Glomerular endothelial cell (primary cell): Measurements from ENCODE around the gene HIC1. TPM values are rescaled to one million over a fixed set of nuclear protein-coding genes. Genes with fewer than 3 reads are reported as not detected.
"Not testable (repeated sequence)": the region's sequence is repeated elsewhere in the genome, so short reads cannot be mapped to it uniquely, and the experiment has no call there.

Source experiments
- DNase-seq: peaks from one replicate; pipeline ENCODE4 v3.0.0-alpha.2; 2011; ENCODE audit warnings: low read depth, low spot score; ENCODE audit errors: extremely low read depth
- total RNA-seq: library from RNA; depleted of rRNA; stranded (reverse); fragments of >200 nt; gene quantifications from 2 replicates; pipeline ENCODE4 v1.2.3, GENCODE V29; 2015

Gene HIC1, protein sequence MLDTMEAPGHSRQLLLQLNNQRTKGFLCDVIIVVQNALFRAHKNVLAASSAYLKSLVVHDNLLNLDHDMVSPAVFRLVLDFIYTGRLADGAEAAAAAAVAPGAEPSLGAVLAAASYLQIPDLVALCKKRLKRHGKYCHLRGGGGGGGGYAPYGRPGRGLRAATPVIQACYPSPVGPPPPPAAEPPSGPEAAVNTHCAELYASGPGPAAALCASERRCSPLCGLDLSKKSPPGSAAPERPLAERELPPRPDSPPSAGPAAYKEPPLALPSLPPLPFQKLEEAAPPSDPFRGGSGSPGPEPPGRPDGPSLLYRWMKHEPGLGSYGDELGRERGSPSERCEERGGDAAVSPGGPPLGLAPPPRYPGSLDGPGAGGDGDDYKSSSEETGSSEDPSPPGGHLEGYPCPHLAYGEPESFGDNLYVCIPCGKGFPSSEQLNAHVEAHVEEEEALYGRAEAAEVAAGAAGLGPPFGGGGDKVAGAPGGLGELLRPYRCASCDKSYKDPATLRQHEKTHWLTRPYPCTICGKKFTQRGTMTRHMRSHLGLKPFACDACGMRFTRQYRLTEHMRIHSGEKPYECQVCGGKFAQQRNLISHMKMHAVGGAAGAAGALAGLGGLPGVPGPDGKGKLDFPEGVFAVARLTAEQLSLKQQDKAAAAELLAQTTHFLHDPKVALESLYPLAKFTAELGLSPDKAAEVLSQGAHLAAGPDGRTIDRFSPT
- 97.1 and 97.2 TPM in 2 replicates for total RNA-seq

DNA sequence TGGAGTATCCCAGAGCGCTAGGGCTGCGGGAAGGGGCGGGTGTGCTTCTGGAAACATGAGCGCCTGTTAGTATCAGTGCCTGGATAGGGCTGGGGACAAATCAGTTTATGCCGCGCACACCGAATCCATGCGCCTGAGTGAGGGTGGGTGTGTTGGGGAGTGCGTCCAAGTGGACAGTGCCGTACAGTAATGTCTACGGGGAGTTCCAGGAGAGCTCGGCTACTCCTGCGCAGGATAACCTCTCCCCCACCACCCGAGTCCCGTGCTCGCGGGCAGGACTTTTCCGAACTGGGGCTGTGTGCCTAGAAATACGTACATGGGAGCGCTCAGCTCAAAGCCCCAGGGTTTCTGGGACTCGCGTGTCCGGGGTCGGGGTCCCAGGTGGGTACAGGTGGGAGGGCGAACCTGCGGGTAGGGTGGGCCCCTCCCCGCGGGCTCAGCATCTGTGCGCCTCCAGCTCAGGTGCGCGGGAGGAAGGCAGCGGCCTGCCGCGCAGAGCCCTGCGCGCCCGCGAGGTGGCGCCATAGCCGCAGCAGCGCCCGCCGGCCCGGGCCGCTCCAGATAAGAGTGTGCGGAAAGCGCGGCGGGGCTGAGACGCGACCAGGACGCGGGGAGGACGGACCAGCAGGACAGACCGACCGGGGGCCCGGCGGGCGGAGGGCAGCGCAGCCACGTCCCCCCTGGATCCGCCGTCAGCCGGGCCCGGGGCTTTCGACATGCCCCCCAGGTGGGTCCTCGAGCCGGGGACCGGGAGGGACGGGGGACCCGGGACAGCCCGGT, at the start of gene HIC1:
Gene HIC1 (plus strand): TSS at position 592 of the 780 bp plus-strand sequence. CDS start 1,588 bp downstream, outside the sequence.
- DNase-seq = no peak

DNA sequence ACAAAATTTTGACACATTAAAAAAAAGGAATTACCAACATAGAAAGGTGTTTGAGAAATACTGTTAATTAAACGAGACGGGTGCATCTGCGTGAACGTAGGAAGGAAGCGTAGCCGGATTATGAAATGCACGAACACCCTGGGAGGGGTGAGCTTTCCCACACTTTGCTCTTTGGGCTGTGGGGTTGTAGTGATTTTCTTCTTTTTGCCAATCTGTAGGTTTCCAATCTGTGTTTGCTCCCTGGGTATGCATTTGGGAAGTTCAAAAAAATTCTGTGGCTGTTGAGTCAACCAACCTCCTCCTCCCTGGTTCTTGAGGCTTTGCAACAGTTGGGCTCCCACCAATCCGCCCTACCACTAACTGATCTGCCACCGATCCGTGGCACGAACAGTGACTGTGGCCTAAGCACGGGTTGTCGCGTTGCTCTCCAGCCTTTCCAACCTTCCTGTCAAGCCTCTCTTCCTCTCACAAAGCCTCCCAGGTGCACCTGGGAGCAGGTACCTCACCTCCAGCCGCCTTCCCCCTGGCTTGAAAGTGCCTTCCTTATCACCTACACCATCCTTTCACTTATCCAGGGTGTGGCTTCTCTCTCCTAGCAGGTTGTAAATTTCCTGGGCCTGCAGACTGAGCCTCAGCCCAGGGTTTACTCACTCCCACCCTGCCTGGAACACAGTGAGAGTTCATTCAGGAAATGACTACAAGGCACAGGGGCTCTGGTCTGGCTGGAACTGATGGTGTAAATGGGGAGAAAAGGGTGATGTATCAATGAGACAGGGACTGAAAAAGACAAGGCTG, 46.4 kb upstream of the HIC1 start:
- DNase-seq = no peak

DNA sequence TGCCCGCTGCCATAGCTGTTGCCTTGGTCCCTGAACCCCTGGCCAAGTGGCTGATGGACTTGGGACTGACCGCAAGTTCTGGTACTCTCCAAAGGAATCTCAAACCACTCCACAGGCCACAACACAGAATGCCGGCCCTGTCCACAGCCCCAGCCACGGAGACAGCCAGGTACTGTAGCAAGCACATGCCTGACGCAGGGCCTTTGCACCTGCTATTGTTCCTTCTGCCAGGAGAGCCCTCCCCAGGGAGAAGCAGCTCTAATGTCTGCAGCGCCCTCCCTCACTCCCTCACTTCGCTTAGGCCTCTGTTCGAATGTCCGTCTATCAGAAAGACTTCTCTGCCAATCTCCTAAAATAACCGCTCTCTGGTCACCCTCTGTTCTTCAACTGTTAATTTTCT, 45.2 kb upstream of the HIC1 start:
- no peak for DNase-seq

DNA sequence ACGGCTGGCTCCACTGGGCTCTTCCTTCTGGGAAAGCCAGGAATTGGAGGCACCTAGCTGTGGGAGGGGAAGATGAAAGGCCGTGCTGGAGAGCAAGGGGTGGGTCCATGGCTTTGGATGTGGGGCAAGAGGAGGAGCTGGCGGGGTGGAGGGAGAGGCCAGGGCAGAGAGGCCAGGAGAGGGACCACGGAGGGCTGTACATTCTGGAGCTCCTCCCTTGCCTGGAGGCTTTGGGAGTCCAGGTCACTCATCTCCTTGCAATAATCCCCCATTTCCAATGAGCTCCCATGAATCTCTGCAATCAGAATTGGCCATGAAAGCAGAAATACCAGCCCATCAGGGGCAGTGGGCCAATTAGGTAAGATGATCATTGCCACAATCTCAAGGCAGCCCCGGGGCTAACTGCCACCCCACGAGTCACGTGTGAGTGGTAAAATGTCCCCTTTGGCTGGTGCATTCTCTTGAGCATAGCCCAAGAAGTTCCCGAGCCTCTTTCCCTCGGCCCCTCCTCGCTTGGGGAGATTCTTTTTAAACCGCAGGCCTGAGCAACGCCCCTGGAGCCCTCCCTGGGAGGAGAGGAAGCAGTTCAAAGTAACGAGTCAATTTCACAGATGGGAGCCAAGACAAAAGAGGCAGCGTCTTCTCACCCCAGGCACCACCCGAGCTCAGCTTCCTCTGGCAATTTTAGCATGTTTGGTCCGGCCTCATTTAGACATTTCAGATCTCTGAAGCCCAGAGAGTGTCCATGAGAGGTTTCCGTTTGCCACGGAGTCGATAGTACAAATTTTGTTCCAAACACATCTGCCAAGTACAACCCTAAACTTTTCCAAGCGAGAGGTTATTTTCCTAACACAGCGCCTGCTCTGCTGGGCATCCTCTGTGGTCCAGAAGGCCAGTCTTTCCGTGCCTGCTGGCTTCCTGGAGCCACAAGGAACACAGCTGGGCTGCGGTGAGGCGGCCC, 43.2 kb upstream of the HIC1 start:
- DNase-seq = no peak

DNA sequence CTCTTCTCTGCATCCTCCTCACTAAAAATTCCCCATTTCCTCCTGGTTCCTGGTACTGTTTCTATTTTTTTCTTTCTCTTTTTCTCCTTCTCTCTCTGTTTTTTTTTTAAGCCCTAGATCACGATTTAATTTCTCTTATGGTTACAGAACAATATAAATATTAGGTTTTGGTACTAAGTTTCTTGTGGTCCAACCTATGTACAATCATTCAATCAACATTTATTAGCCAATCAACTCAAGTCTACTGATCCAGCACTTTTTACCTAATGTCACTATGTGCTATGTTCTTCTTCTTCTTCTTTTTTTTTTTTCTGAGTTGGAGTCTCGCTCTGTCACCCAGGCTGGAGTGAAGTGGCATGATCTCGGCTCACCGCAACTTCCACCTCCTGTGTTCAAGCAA, 42.4 kb upstream of the HIC1 start:
- no peak for DNase-seq

DNA sequence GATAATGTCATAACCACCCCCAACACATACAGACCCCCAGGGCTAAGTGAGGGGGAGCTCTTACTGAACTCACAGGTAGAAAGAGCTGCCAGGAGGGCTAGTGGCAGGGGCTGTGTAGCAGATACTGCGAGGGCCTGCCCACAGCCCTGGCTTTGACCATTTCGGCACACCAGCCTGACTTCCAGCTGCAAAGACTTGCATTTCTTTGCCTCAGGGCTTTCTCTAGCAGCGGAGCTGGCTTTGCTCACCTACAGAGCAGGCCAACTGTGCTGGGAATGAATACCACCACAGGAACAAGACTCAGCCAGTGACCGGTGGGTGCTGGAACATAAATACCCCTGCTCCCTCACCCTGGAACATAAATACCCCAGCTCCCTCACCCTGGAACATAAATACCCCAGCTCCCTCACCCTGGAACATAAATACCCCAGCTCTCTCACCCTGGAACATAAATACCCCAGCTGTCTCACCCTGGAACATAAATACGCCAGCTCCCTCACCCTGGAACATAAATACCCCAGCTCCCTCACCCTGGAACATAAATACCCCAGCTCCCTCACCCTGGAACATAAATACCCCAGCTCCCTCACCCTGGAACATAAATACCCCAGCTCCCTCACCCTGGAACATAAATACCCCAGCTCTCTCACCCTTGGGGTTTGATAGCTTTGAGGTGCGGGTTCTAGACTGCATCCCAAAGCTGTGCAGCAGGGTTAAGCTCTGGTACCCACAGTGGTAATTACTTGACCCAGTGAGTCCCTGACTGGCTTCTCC, 41.5 kb upstream of the HIC1 start:
- DNase-seq = not testable (repeated sequence)

DNA sequence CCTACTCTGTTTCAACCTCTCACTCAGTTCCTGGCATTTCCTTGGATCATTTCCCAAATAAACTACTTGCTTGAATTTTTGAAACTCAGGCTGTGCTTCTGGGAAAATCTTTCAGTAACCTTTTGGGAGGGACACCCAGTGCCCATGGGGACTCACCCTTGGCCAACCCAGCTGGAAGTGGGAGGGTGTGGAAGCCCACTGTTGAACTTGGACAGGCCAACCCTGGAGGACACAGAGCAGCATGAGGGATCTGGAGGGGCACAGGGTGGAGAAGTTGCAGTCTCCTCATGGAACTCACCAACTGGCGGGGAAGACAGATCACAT, 40.9 kb upstream of the HIC1 start:
- DNase-seq = no peak

DNA sequence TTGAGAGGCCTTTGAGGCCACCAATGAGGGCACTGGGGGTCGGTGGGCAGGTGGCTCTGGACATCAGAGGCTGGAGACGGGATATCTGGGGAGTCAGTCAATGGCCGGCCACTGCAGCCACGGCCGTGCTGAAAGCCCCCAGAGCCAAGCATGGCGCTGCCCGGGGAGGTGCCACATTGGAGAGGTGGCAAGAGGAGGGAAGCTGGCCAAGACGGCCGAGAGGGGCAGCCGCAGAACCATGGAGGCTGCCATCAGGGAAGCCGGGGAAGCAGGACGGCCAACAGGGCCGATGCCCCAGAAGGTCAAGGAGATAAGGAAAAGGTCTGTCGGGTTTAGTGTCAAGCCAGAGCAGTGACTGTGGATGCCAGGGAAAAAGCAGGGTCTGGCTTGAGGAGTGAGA, 39.6 kb upstream of the HIC1 start:
- DNase-seq = no peak

DNA sequence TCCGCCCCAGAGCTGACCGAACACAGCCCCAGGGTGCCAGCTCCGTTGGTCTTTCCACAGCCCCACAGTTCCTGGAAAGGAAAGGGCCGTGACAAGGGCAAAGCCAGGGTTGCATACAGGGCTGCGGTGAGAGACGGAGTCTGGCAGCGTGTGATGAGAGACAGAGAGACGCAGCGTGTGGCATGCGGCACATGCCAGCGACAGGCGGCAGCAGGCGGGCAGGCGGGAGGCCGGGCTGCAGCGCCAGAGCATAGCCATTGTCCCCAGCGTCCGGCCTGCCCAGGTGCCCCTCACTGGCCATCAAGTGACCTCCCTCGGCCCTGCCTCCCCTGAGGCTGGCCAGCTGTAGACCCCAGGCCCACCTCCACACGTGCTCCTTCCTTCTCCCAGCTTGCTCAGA, 38.4 kb upstream of the HIC1 start:
- no peak for DNase-seq

DNA sequence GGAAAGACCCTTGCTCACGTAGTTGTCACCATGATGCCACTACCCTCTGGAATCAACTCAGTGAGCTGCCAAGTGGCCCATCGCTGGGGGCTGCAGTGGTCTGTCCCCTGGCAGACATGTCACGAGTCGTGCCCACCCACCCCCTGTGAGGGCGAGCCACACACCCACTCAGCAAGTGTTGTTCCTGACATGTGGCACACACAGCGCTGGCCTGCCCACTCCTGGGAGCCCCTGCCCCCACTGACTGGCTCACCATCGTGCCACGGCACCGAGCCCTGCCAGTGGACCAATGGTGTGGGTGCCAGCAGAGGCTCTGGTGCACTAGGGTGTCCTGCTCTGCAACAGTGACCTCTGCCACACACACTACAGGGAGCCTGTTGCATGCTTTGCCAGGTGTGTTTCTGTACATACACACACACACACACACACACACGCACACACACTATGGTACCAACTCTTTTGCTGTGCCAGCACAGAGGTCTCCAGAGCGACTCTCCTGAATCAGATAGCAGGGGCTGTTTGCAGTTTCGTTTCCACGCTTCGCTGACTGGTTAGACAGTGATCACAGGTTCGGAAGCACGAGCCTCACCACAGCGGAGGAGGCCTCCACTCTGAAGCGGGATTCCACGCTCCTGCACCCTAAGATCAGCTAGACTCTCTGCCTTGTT, 37.5 kb upstream of the HIC1 start:
- DNase-seq = no peak

DNA sequence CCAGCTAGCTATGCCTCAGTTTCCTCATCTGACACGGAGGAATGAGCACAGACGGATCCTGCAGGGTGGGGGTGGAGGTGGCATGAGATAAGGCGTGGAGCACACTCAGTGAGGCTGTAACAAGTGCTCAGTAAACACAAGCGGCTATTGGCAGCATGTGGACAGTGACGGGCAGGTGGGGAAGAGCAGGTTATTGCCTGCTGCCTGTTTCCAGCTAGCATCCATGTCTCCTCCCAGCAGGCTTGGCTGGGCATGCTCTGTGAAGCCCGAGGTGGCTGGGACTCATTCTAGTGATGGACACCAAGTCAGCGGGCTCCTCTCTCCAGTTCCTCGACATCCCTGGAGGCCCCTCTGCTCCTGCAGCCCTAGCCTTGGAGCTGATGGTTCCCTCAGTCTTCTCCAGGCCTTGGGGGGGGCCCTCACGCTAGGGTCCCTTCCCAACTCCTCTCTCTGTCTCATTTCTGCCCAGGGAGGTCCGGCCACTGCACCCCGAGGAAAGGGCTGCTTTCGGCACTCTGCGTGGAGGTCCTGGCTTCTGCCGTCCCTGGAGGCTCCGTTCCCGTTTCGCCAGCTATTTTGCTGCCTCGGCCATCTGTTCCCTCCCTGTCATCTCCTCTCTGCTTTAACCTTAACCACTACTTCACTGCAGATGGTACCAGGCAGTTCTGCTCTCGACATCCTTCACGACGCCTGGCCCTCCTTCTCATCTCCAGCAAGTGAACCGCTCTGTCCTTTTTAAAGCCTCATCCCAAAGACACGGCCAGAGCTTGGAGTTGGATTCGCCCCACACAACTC, 36.0 kb upstream of the HIC1 start:
- no peak for DNase-seq

DNA sequence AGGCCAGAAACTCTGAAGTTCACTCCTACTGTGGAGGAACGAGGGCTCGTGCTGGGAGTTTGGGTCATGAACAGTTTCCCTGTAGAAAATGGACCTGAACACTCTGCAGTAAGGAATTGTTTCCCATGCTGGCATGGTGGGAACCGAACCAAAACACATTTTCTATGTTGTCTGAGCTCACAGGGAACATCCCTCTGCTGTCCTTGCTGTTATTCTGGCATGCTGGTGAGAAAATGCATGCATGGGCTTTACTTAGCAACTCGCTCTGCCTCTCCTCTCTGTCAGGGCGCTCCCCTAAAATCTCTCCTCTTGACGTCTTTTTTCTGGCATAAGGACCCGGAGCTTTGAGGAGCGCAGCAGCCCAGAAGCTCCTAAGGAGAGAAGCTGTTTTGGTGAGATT, 35.2 kb upstream of the HIC1 start:
- no peak for DNase-seq

DNA sequence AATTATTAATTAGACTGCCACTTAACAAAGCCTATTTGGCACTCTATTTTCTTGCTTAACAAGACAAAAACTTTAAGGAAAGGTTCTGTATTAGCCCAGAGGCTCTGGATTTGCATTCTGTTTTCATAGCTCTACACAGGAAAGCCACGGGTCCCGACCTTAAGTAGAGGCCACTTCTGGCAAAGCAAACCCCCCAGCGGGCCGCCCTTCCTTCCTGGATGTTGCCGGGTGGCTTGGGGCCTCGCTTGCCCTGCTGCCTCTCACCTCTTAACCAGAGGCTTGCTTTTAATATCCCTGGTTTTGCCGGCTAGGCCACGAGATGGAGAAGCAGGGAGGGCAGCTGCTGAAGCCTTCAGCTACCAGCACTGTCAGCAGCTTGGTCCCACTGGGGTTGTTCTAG, 34.2 kb upstream of the HIC1 start:
- no peak for DNase-seq

DNA sequence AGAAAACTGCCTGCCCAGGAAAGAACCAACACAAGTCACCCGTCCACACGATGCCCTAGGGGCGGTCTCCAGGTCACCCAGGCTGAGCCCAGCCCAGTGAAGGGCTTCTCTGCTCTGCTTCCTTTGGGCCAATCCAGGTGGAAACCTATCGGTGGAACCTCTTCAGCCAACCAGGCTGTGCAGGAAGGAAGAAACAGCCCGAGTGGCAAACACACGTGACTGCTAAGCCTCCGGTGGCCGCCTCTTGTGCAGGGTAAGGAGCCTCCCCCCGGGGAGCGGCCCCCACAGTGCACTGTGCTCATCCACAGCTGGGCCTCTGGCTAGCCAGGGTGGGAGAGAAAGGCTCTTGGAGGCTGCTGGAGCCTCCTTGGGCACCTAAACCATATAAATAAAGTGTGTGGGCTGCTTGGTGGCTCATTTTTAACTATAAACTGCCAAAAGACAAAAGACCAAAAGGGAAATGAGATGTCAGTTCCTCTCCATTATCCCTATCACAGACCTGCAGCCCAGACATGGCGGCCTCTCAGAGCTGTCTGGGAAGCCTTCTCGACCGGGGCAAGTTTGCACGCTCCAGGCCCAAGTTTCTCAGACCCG, 32.2 kb upstream of the HIC1 start:
- no peak for DNase-seq

DNA sequence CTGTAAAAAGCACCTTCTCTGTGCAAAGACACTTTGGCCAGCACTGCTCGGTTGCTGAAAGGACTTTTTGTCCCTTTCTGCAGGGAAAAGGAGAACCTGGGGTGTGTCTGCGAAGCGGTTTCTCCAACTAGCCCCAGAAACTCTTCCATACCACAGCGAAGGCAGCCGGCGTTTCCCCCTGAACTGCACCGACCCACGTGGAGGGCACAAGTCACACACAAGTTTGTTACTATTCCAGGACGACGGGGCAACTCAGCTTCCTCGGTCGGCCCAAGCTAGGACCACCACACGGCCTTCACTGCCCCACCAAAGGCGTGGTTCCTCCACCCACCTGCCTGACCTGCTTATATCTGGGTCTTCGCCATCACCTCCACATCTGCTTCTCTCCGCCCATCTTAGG, 31.6 kb upstream of the HIC1 start:
- no peak for DNase-seq

DNA sequence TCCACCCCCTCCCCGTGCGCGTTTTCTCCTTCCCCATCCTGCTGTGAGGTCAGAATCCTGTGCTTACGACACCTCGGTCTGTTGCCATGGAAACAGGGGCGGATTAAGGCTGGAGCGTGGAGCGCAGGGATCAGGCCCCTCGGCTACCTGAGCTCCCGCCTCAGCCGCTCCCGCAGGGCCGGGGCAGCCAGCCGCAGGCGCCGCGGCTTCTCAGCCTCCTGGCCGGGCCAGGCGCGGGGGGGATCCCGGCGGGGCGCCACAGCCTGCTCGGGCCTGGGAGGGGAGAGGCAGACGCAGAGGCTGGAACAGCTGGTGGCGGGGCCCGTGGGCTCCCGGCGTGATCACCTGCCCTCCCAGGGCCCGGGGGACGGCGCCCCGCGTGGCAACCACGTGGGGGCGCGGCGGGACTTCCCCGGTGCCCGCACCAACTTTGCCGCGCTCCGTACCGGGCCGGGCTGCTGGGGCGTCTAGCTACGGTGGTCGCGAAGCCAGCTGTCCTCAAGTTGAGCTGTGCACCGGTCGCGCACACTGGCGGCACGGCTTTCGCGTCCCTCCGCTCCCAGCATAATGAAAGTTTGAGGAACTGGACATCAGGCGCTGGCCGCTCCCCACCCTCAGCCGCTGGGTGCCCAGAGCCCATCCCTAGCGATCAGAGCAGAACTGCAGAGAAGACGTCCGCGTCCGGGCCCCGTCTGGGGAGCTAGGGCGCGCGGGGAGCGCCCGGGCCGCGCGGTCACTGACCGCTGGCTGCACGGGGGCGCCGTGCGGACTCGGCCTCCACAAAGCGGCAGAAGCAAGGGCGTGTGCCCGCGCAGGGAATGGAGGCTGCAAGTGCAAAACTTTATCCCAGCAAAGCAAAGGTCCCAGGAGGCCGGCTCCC, 31.0 kb upstream of the HIC1 start:
- no peak for DNase-seq
